GM10248 (cell line): ENCODE results near the gene LRCH1.

Experiments
- CTCF ChIA-PET: fragments of 300-600 bp; sonication (Branson Sonifier 250); formaldehyde crosslinking; extraction: SDS; loops from one replicate; lab custom pipeline; 2021; ENCODE audit warnings: antibody characterized with exemption; lab: Yijun Ruan, JAX
- POLR2A ChIA-PET: fragments of 350-650 bp; sonication (Branson Sonifier 250); formaldehyde crosslinking; extraction: SDS; loops from one replicate; lab custom pipeline; 2020; ENCODE audit warnings: antibody characterized with exemption; lab: Yijun Ruan, JAX
- DNase-seq: peaks from one replicate; pipeline ENCODE4 v3.0.0; 2012; ENCODE audit errors: extremely low spot score
- CTCF ChIP-seq: IDR thresholded peaks from 2 replicates; pipeline ENCODE4 v1.5.1; 2012; ENCODE audit warnings: mild to moderate bottlenecking, low read depth; ENCODE audit errors: extremely low read depth, missing control alignments, control extremely low read depth

The LRCH1 gene

GRCh38 chr13:46575818-46576221 lies 22.9 kb downstream of the LRCH1 start:
- ChIA-PET CTCF (interaction anchor here (0.8 to 2.3 kb wide), 8 partner anchors 10 to 54 kb away, joined by 3 to 12 read pairs (median 4); no protein-coding TSS in a partner anchor), POLR2A (interaction anchor here (0.7 to 1.1 kb wide), 2 partner anchors 20 to 23 kb away, joined by 3 read pairs; partner anchors contain the start of gene LRCH1)
- no peak for DNase-seq
- no peak for TF ChIP-seq CTCF

GRCh38 chr13:46576762-46577161 lies 23.8 kb downstream of the LRCH1 start:
- no peak for DNase-seq
- ChIA-PET POLR2A (no interaction called here), CTCF (interaction anchor here (1.3 to 3.5 kb wide), 4 partner anchors 21 to 78 kb away, joined by 3 to 21 read pairs (median 8); no protein-coding TSS in a partner anchor)
- no peak for TF ChIP-seq CTCF

- ChIA-PET POLR2A (interaction anchor here (0.6 to 1.7 kb wide), 4 partner anchors 9 to 62 kb away, joined by 3 to 4 read pairs (median 3); no protein-coding TSS in a partner anchor), CTCF (interaction anchor here (0.8 to 6.0 kb wide), 12 partner anchors 9 to 233 kb away, joined by 3 to 35 read pairs (median 4); no protein-coding TSS in a partner anchor)
- TF ChIP-seq CTCF, result no peak
- no peak for DNase-seq
Observed at GRCh38 chr13:46577696-46578589, 25.0 kb downstream of the LRCH1 start.

GRCh38 chr13:46578590-46578975 lies 25.6 kb downstream of the LRCH1 start:
- ChIA-PET CTCF (interaction anchor here (1.5 to 6.0 kb wide), 8 partner anchors 12 to 144 kb away, joined by 4 to 35 read pairs (median 6); no protein-coding TSS in a partner anchor), POLR2A (interaction anchor here (0.6 to 1.7 kb wide), 4 partner anchors 9 to 62 kb away, joined by 3 to 4 read pairs (median 3); no protein-coding TSS in a partner anchor)
- TF ChIP-seq CTCF, result no peak
- peak; percentile 65 for DNase-seq

- CTCF ChIA-PET, result interaction anchor here (0.7 to 6.0 kb wide), 5 partner anchors 8 to 30 kb away, joined by 3 to 35 read pairs (median 4); no protein-coding TSS in a partner anchor
- no peak for DNase-seq
- POLR2A ChIA-PET, result no interaction called here
- no peak for TF ChIP-seq CTCF
Observed at GRCh38 chr13:46580362-46580839, 27.4 kb downstream of the LRCH1 start.

GRCh38 chr13:46582190-46582589 lies 29.2 kb downstream of the LRCH1 start:
- no peak for DNase-seq
- TF ChIP-seq CTCF, result no peak
- ChIA-PET POLR2A (no interaction called here), CTCF (interaction anchor here (1.8 to 6.0 kb wide), 2 partner anchors 11 to 30 kb away, joined by 5 to 35 read pairs; no protein-coding TSS in a partner anchor)
